Measurements from ENCODE around the gene SORCS1.
"Not testable (repeated sequence)": the region's sequence is repeated elsewhere in the genome, so short reads cannot be mapped to it uniquely, and the experiment has no call there.

SORCS1 gene

GRCh38 chr10:106938513-106938912 is 226.0 kb downstream of the SORCS1 start:
- no peak for DNase-seq

GRCh38 chr10:106935978-106936451 is 228.5 kb downstream of the SORCS1 start:
- DNase-seq: no peak

GRCh38 chr10:106931853-106932249 is 232.7 kb downstream of the SORCS1 start:
- no peak for DNase-seq

- DNase-seq: no peak
Observed at GRCh38 chr10:106931159-106931852, 233.2 kb downstream of the SORCS1 start.

- DNase-seq: no peak
Observed at GRCh38 chr10:106930751-106931150, 233.8 kb downstream of the SORCS1 start.

GRCh38 chr10:106929291-106929895 is 235.1 kb downstream of the SORCS1 start:
- no peak for DNase-seq

- DNase-seq: not testable (repeated sequence)
Observed at GRCh38 chr10:106928151-106928550, 236.4 kb downstream of the SORCS1 start.

GRCh38 chr10:106925191-106925590 is 239.3 kb downstream of the SORCS1 start:
- no peak for DNase-seq

GRCh38 chr10:106920538-106920937 is 244.0 kb downstream of the SORCS1 start:
- no peak for DNase-seq

GRCh38 chr10:106919871-106920282 is 244.6 kb downstream of the SORCS1 start:
- DNase-seq: no peak

- DNase-seq: no peak
Observed at GRCh38 chr10:106917452-106918055, 247.0 kb downstream of the SORCS1 start.

GRCh38 chr10:106914016-106914415 is 250.5 kb downstream of the SORCS1 start:
- DNase-seq: no peak

GRCh38 chr10:106913348-106913747 is 251.2 kb downstream of the SORCS1 start:
- DNase-seq: no peak

GRCh38 chr10:106911096-106911495 is 253.4 kb downstream of the SORCS1 start:
- DNase-seq: no peak

GRCh38 chr10:106910666-106911065 is 253.8 kb downstream of the SORCS1 start:
- no peak for DNase-seq

- DNase-seq: no peak
Observed at GRCh38 chr10:106908225-106908624, 256.3 kb downstream of the SORCS1 start.

GRCh38 chr10:106904209-106904608 is 260.3 kb downstream of the SORCS1 start:
- DNase-seq: no peak

- no peak for DNase-seq
Observed at GRCh38 chr10:106903180-106903579, 261.3 kb downstream of the SORCS1 start.

GRCh38 chr10:106900016-106900652 is 264.4 kb downstream of the SORCS1 start:
- no peak for DNase-seq

- DNase-seq: no peak
Observed at GRCh38 chr10:106898446-106898845, 266.1 kb downstream of the SORCS1 start.

- DNase-seq: no peak
Observed at GRCh38 chr10:106897719-106898118, 266.8 kb downstream of the SORCS1 start.

- DNase-seq: no peak
Observed at GRCh38 chr10:106894692-106895091, 269.8 kb downstream of the SORCS1 start.

GRCh38 chr10:106877574-106877973 is 286.9 kb downstream of the SORCS1 start:
- no peak for DNase-seq

- no peak for DNase-seq
Observed at GRCh38 chr10:106874604-106874889, 290.0 kb downstream of the SORCS1 start.

Measured in activated CD4-positive, alpha-beta T cell treated with anti-CD3 and anti-CD28 coated beads for 4 hours (primary cell).